Measurements from ENCODE around the gene DLGAP1.
A peak's percentile ranks its signal among the peaks of the same experiment; 100 is the strongest.

DLGAP1 gene

GRCh38 chr18:3665204-3665603 lies 789.9 kb downstream of the DLGAP1 start:
- no peak for TF ChIP-seq USF1 (IDR thresholded peaks at IDR 0.05)
- no peak for TF ChIP-seq REST (IDR thresholded peaks at IDR 0.05; ENCODE audit: low read depth)
- no peak for TF ChIP-seq MAX (IDR thresholded peaks at IDR 0.05)
- TF ChIP-seq EGR1 (IDR thresholded peaks at IDR 0.05) = no peak
- no peak for TF ChIP-seq CEBPB (IDR thresholded peaks at IDR 0.05)
- no peak for TF ChIP-seq CREB1 (IDR thresholded peaks at IDR 0.05; ENCODE audit: low read depth)
- TF ChIP-seq YY1 (IDR thresholded peaks at IDR 0.05; ENCODE audit: low read depth) = no peak
- TF ChIP-seq TAF1 (IDR thresholded peaks at IDR 0.05; ENCODE audit: low read depth) = no peak
- no peak for TF ChIP-seq EP300 (IDR thresholded peaks at IDR 0.05; ENCODE audit: borderline replicate concordance)
- no peak for TF ChIP-seq RAD21 (IDR thresholded peaks at IDR 0.05; ENCODE audit: low read depth)
- TF ChIP-seq ZBTB7A (IDR thresholded peaks at IDR 0.05; ENCODE audit: low read depth) = no peak
- no peak for TF ChIP-seq TEAD4 (IDR thresholded peaks at IDR 0.05)
- TF ChIP-seq FOXM1 (IDR thresholded peaks at IDR 0.05; ENCODE audit: borderline replicate concordance, low read depth) = no peak
- no peak for TF ChIP-seq TCF12 (IDR thresholded peaks at IDR 0.05; ENCODE audit: low read depth)
- TF ChIP-seq NFIC (IDR thresholded peaks at IDR 0.05) = no peak

GRCh38 chr18:3664563-3665178 lies 790.4 kb downstream of the DLGAP1 start:
- no peak for TF ChIP-seq FOXM1 (IDR thresholded peaks at IDR 0.05; ENCODE audit: borderline replicate concordance, low read depth)
- no peak for TF ChIP-seq YY1 (IDR thresholded peaks at IDR 0.05; ENCODE audit: low read depth)
- no peak for TF ChIP-seq CEBPB (IDR thresholded peaks at IDR 0.05)
- TF ChIP-seq MAX (IDR thresholded peaks at IDR 0.05) = 0 out of 2 replicates have a peak, but pooled peaks have one; percentile 8
- TF ChIP-seq USF1 (IDR thresholded peaks at IDR 0.05) = no peak

GRCh38 chr18:3663870-3664512 lies 791.1 kb downstream of the DLGAP1 start:
- TF ChIP-seq TCF12 (IDR thresholded peaks at IDR 0.05; ENCODE audit: low read depth) = no peak
- no peak for TF ChIP-seq NFIC (IDR thresholded peaks at IDR 0.05)
- TF ChIP-seq REST (IDR thresholded peaks at IDR 0.05; ENCODE audit: low read depth) = no peak
- no peak for TF ChIP-seq EP300 (IDR thresholded peaks at IDR 0.05; ENCODE audit: borderline replicate concordance)
- TF ChIP-seq EGR1 (IDR thresholded peaks at IDR 0.05) = no peak
- no peak for TF ChIP-seq RAD21 (IDR thresholded peaks at IDR 0.05; ENCODE audit: low read depth)
- no peak for TF ChIP-seq ZBTB7A (IDR thresholded peaks at IDR 0.05; ENCODE audit: low read depth)
- TF ChIP-seq FOXM1 (IDR thresholded peaks at IDR 0.05; ENCODE audit: borderline replicate concordance, low read depth) = no peak
- TF ChIP-seq TEAD4 (IDR thresholded peaks at IDR 0.05) = no peak
- TF ChIP-seq USF1 (IDR thresholded peaks at IDR 0.05) = no peak
- TF ChIP-seq TAF1 (IDR thresholded peaks at IDR 0.05; ENCODE audit: low read depth) = no peak
- TF ChIP-seq YY1 (IDR thresholded peaks at IDR 0.05; ENCODE audit: low read depth) = no peak
- no peak for TF ChIP-seq MAX (IDR thresholded peaks at IDR 0.05)
- no peak for TF ChIP-seq CREB1 (IDR thresholded peaks at IDR 0.05; ENCODE audit: low read depth)
- no peak for TF ChIP-seq CEBPB (IDR thresholded peaks at IDR 0.05)

- TF ChIP-seq USF1 (IDR thresholded peaks at IDR 0.05) (no peak), TAF1 (IDR thresholded peaks at IDR 0.05; ENCODE audit: low read depth) (no peak), YY1 (IDR thresholded peaks at IDR 0.05; ENCODE audit: low read depth) (no peak), RAD21 (IDR thresholded peaks at IDR 0.05; ENCODE audit: low read depth) (no peak), CEBPB (IDR thresholded peaks at IDR 0.05) (no peak), TCF12 (IDR thresholded peaks at IDR 0.05; ENCODE audit: low read depth) (no peak), TEAD4 (IDR thresholded peaks at IDR 0.05) (no peak), EGR1 (IDR thresholded peaks at IDR 0.05) (no peak), FOXM1 (IDR thresholded peaks at IDR 0.05; ENCODE audit: borderline replicate concordance, low read depth) (no peak), REST (IDR thresholded peaks at IDR 0.05; ENCODE audit: low read depth) (no peak), NFIC (IDR thresholded peaks at IDR 0.05) (no peak), CREB1 (IDR thresholded peaks at IDR 0.05; ENCODE audit: low read depth) (no peak), MAX (IDR thresholded peaks at IDR 0.05) (no peak), ZBTB7A (IDR thresholded peaks at IDR 0.05; ENCODE audit: low read depth) (no peak), EP300 (IDR thresholded peaks at IDR 0.05; ENCODE audit: borderline replicate concordance) (no peak)
These were observed 793.1 kb downstream of the DLGAP1 start for GRCh38 chr18:3661989-3662388.

Measured in Ishikawa (cell line).